ENCODE data around the gene NUDT12. TPM values are rescaled to one million over a fixed set of nuclear protein-coding genes. Genes with fewer than 3 reads are reported as not detected.

NUDT12 gene
- 10 to 100 TPM; 13.7 to 26.3 (median 22.1) TPM for total RNA-seq
- long read RNA-seq, donor 1, partial matches to known transcripts, result 0 of 8 reads
- long read RNA-seq, donor 1, other reads (novel, unspliced or antisense), result 2 of 8 reads
- long read RNA-seq, donor 2, partial matches to known transcripts, result 1 of 5 reads
- long read RNA-seq, donor 2, other reads (novel, unspliced or antisense), result 1 of 5 reads

- intact Hi-C loops (cut with DNase I, micrococcal nuclease), result no loop called here
- H3K4me1 ChIP-seq (ENCODE audit: low read depth), result peaks cover 12% of the 10 kb centered on the region
- no peaks in the 10 kb centered on the region for H3K36me3 ChIP-seq (ENCODE audit: low read depth)
- peak within 1 kb of the TSS; percentile 38 for H3K4me3 ChIP-seq
- H3K9me3 ChIP-seq, result no peaks in the 10 kb centered on the region
- ATAC-seq, result peak; percentile 88
- peak; percentile 65 to 77 (median 77) for DNase-seq
- no peak for TF ChIP-seq CTCF (IDR thresholded peaks at IDR 0.05)
Observed at GRCh38 chr5:103562453-103563157, at the start of gene NUDT12. Gene NUDT12, minus strand, starts transcription at chr5:103562789. Its CDS starts 2,541 bp downstream, at chr5:103560248.

GRCh38 chr5:103607346-103607745, 44.8 kb upstream of the NUDT12 start:
- DNase-seq (no peak), ATAC-seq (no peak)
- no peak for TF ChIP-seq CTCF (IDR thresholded peaks at IDR 0.05)
- Histone ChIP-seq H3K4me1 (ENCODE audit: low read depth) (no peaks in the 10 kb centered on the region), H3K4me3 (no peak overlapping the region), H3K9me3 (no peaks in the 10 kb centered on the region), H3K36me3 (ENCODE audit: low read depth) (no peaks in the 10 kb centered on the region)
- intact Hi-C loops (cut with DNase I, micrococcal nuclease), result no loop called here

- no peaks in the 10 kb centered on the region for H3K36me3 ChIP-seq (ENCODE audit: low read depth)
- no peak for TF ChIP-seq CTCF (IDR thresholded peaks at IDR 0.05)
Observed at GRCh38 chr5:103605277-103605676, 42.7 kb upstream of the NUDT12 start.

GRCh38 chr5:103602438-103602837, 39.8 kb upstream of the NUDT12 start:
- DNase-seq (no peak), ATAC-seq (no peak)
- Histone ChIP-seq H3K4me1 (ENCODE audit: low read depth) (no peaks in the 10 kb centered on the region), H3K36me3 (ENCODE audit: low read depth) (no peaks in the 10 kb centered on the region), H3K4me3 (no peak overlapping the region), H3K9me3 (no peaks in the 10 kb centered on the region)
- intact Hi-C loops (cut with DNase I, micrococcal nuclease), result no loop called here
- no peak for TF ChIP-seq CTCF (IDR thresholded peaks at IDR 0.05)

More at GRCh38 chr5:103605277-103605676, 42.7 kb upstream of the NUDT12 start:
- DNase-seq (no peak), ATAC-seq (no peak)
- Histone ChIP-seq H3K9me3 (no peaks in the 10 kb centered on the region), H3K4me1 (ENCODE audit: low read depth) (no peaks in the 10 kb centered on the region), H3K4me3 (no peak overlapping the region)
- intact Hi-C loops (cut with DNase I, micrococcal nuclease), result no loop called here

- no peak for DNase-seq
- ATAC-seq, result no peak
- H3K4me3 ChIP-seq, result no peak overlapping the region
Observed at GRCh38 chr5:103601314-103601713, 38.7 kb upstream of the NUDT12 start.

More at GRCh38 chr5:103601314-103601713, 38.7 kb upstream of the NUDT12 start:
- Histone ChIP-seq H3K9me3 (no peaks in the 10 kb centered on the region), H3K4me1 (ENCODE audit: low read depth) (no peaks in the 10 kb centered on the region), H3K36me3 (ENCODE audit: low read depth) (no peaks in the 10 kb centered on the region)
- no peak for TF ChIP-seq CTCF (IDR thresholded peaks at IDR 0.05)
- intact Hi-C loops (cut with DNase I, micrococcal nuclease), result no loop called here
